ENCODE data around the gene KCND2. TPM values are rescaled to one million over a fixed set of nuclear protein-coding genes. Genes with fewer than 3 reads are reported as not detected.

Gene KCND2
- total and polyA plus RNA-seq, 2 of the 4 experiments (the other 2 are of a cell fraction): under 0.01 TPM; not detected in 1

DNA sequence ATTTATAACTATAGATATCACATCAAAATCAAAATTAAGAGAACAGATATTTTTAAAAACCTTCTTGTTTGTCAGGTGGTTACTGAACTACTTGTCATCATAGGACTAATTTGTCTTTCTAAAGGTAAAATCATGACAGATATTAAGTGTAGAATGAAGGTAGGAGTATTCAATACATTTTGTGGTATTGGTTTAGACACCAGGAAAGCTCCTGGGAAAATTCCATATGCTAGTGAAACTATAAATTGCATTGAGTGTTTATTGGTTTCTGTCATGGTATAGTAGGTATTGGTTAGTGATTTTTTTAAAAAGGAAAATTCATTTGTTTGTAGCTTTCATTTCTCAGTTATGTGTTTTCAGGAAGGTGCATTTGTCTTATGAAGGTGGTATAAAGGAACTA, 132.7 kb downstream of the KCND2 start:
- no peaks in the 10 kb centered on the region for H3K36me3 ChIP-seq (ENCODE audit: control insufficient read depth, insufficient read depth, low read length)
- H2BK15ac ChIP-seq (ENCODE audit: low read depth, low read length): no peak overlapping the region
- H4K91ac ChIP-seq (ENCODE audit: insufficient read depth, low read depth, low read length): no peak overlapping the region
- H3K79me1 ChIP-seq (ENCODE audit: low read depth in 1 of 2, low read length in 2 of 2): no peaks in the 10 kb centered on the region
- H3K4me1 ChIP-seq (ENCODE audit: control insufficient read depth, insufficient read depth, low read length): no peaks in the 10 kb centered on the region
- H3K27me3 ChIP-seq (ENCODE audit: control insufficient read depth, insufficient read depth, low read length): no peaks in the 10 kb centered on the region
- ATAC-seq (ENCODE audit: low read depth): no peak
- no peak overlapping the region for H3K4me2 ChIP-seq (ENCODE audit: low read depth, low read length)
- no peak overlapping the region for H4K5ac ChIP-seq (ENCODE audit: low read depth, low read length)
- H3K4ac ChIP-seq (ENCODE audit: low read depth, low read length): no peak overlapping the region
- no peak overlapping the region for H2AK9ac ChIP-seq (replicated peaks; ENCODE audit: low read depth, low read length, poor library complexity)
- no peak overlapping the region for H2AK5ac ChIP-seq (ENCODE audit: low read depth, low read length)
- no peak overlapping the region for H2BK5ac ChIP-seq (ENCODE audit: low read depth, low read length, poor library complexity, severe bottlenecking)
- H2AFZ ChIP-seq (replicated peaks; ENCODE audit: low read length, poor library complexity): no peak overlapping the region
- H4K20me1 ChIP-seq (ENCODE audit: insufficient read depth, low read length): no peaks in the 10 kb centered on the region
- no peak overlapping the region for H3K14ac ChIP-seq (replicated peaks; ENCODE audit: low read depth, low read length)
- intact Hi-C loops (cut with micrococcal nuclease) (no loop called here), in situ Hi-C loops (cut with MboI; ENCODE audit: low sequenced_read_pairs) (no loop called here), dilution Hi-C loops (cut with HindIII; ENCODE audit: low sequenced_read_pairs, unreplicated experiment) (no loop called here)
- H3K23ac ChIP-seq (ENCODE audit: low read depth, low read length): no peak overlapping the region
- ChIA-PET CTCF (no interaction called here), POLR2A (ENCODE audit: unreplicated experiment) (no interaction called here)
- TF ChIP-seq FOS (IDR thresholded peaks at IDR 0.05; ENCODE audit: low read depth, low read length): no peak
- no peak for TF ChIP-seq CEBPB (IDR thresholded peaks at IDR 0.05; ENCODE audit: low read depth, low read length)
- TF ChIP-seq SMC3 (IDR thresholded peaks at IDR 0.05; ENCODE audit: low read depth, low read length): no peak
- TF ChIP-seq, protein P1, sequence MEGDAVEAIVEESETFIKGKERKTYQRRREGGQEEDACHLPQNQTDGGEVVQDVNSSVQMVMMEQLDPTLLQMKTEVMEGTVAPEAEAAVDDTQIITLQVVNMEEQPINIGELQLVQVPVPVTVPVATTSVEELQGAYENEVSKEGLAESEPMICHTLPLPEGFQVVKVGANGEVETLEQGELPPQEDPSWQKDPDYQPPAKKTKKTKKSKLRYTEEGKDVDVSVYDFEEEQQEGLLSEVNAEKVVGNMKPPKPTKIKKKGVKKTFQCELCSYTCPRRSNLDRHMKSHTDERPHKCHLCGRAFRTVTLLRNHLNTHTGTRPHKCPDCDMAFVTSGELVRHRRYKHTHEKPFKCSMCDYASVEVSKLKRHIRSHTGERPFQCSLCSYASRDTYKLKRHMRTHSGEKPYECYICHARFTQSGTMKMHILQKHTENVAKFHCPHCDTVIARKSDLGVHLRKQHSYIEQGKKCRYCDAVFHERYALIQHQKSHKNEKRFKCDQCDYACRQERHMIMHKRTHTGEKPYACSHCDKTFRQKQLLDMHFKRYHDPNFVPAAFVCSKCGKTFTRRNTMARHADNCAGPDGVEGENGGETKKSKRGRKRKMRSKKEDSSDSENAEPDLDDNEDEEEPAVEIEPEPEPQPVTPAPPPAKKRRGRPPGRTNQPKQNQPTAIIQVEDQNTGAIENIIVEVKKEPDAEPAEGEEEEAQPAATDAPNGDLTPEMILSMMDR (conservative IDR thresholded peaks at IDR 0.05; ENCODE audit: low read depth, low read length): no peak
- TF ChIP-seq, protein P2, sequence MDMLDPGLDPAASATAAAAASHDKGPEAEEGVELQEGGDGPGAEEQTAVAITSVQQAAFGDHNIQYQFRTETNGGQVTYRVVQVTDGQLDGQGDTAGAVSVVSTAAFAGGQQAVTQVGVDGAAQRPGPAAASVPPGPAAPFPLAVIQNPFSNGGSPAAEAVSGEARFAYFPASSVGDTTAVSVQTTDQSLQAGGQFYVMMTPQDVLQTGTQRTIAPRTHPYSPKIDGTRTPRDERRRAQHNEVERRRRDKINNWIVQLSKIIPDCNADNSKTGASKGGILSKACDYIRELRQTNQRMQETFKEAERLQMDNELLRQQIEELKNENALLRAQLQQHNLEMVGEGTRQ (IDR thresholded peaks at IDR 0.05; ENCODE audit: low read depth, low read length): no peak
- H3K9me3 ChIP-seq (ENCODE audit: control insufficient read depth, insufficient read depth, low read length): no peaks in the 10 kb centered on the region
- H4K8ac ChIP-seq (ENCODE audit: low read depth in 2 of 2, low read length in 2 of 2): no peak overlapping the region
- no peak overlapping the region for H2BK120ac ChIP-seq (ENCODE audit: low read depth, low read length)
- H2BK20ac ChIP-seq (ENCODE audit: low read depth, low read length): no peak overlapping the region
- H3K56ac ChIP-seq (ENCODE audit: extremely low read depth, insufficient read depth, low read length): no peak overlapping the region
- no peak overlapping the region for H3K27ac ChIP-seq (ENCODE audit: insufficient read depth, low read length)
- H3K4me3 ChIP-seq (ENCODE audit: insufficient read depth, low read depth, low read length): no peak overlapping the region
- no peak overlapping the region for H3K9ac ChIP-seq (ENCODE audit: low read depth, low read length)
- DNase-seq: no peak
- no peak overlapping the region for H3K18ac ChIP-seq (ENCODE audit: low read depth, low read length)
- no TSS peak for BruUV-seq (replicated peaks)
- no peaks in the 10 kb centered on the region for H3K9me1 ChIP-seq (ENCODE audit: insufficient read depth, low read length)
